PC-3 (cell line): ENCODE data around the gene ACP1. TPM values are rescaled to one million over a fixed set of nuclear protein-coding genes. Genes with fewer than 3 reads are reported as not detected.

Experiments used
- ATAC-seq: fragments of 200-7000 bp; cut with Tn5 transposase; 2 replicates; pipeline ENCODE4 v1.9.1; 2020; ENCODE audit warnings: mild to moderate bottlenecking, moderate library complexity
- BruUV-seq: library from RNA; stranded (reverse); fragments of 400-500 nt; replicated peaks from 2 replicates; lab custom pipeline; 2021; lab: Mats Ljungman, UMichigan
- CTCF ChIA-PET: fragments of 300-600 bp; sonication (Branson Sonifier 250); formaldehyde crosslinking; loops from one replicate; lab custom pipeline; 2022; ENCODE audit warnings: antibody characterized with exemption; lab: Charles Lee
- POLR2A ChIA-PET: fragments of 300-600 bp; sonication (Branson Sonifier 250); formaldehyde crosslinking; loops from one replicate; lab custom pipeline; 2022; ENCODE audit warnings: antibody characterized with exemption; ENCODE audit not compliant: unreplicated experiment; lab: Charles Lee
- DNase-seq: peaks from one replicate; pipeline ENCODE4 v3.0.0-alpha.2; 2015
- H2AFZ ChIP-seq: fragments of 300-600 bp; sonication (generic); 2 replicates; pipeline ENCODE4 v1.6.0; 2016; ENCODE audit warnings: antibody characterized with exemption, low read length
- H3F3A ChIP-seq: fragments of 300-600 bp; sonication (generic); one replicate; pipeline ENCODE4 v1.6.0; 2017; ENCODE audit warnings: antibody characterized with exemption, low read length, control low read depth, mild to moderate bottlenecking; ENCODE audit not compliant: unreplicated experiment
- H3K27ac ChIP-seq: fragments of 300-600 bp; sonication (generic); 2 replicates; pipeline ENCODE4 v1.5.1; 2016; ENCODE audit warnings: mild to moderate bottlenecking, low read length
- H3K27me3 ChIP-seq: fragments of 300-600 bp; sonication (generic); 2 replicates; pipeline ENCODE4 v1.6.1; 2016; ENCODE audit warnings: low read length, mixed read lengths
- H3K36me3 ChIP-seq: fragments of 300-600 bp; sonication (generic); 2 replicates; pipeline ENCODE4 v1.6.1; 2016; ENCODE audit warnings: low read depth, mixed run types, low read length, mixed read lengths
- H3K4me1 ChIP-seq: fragments of 300-600 bp; sonication (generic); 2 replicates; pipeline ENCODE4 v1.5.1; 2016; ENCODE audit warnings: low read length; ENCODE audit not compliant: insufficient read depth
- H3K4me2 ChIP-seq: fragments of 300-600 bp; sonication (generic); 2 replicates; pipeline ENCODE4 v1.6.0; 2016; ENCODE audit warnings: low read length
- H3K4me3 ChIP-seq: fragments of 300-600 bp; sonication (generic); 2 replicates; pipeline ENCODE4 v1.5.1; 2016; ENCODE audit warnings: mild to moderate bottlenecking, low read length, mixed read lengths
- H3K79me2 ChIP-seq: fragments of 300-600 bp; sonication (generic); 2 replicates; pipeline ENCODE4 v1.6.1; 2017; ENCODE audit warnings: low read length, mixed read lengths
- H3K9ac ChIP-seq: fragments of 300-600 bp; sonication (generic); 2 replicates; pipeline ENCODE4 v1.6.0; 2016; ENCODE audit warnings: mild to moderate bottlenecking, low read length
- H3K9me2 ChIP-seq: fragments of 300-600 bp; sonication (generic); replicated peaks from 2 replicates; pipeline ENCODE4 v1.6.1; 2016; ENCODE audit warnings: mixed run types, low read length, mixed read lengths
- H3K9me3 ChIP-seq: fragments of 300-600 bp; sonication (generic); 2 replicates; pipeline ENCODE4 v1.6.1; 2016; ENCODE audit warnings: low read length, mixed read lengths
- H4K20me1 ChIP-seq: fragments of 300-600 bp; sonication (generic); 2 replicates; pipeline ENCODE4 v1.6.1; 2016; ENCODE audit warnings: low read length, mixed read lengths
- CTCF ChIP-seq: fragments of 300-600 bp; sonication (generic); conservative IDR thresholded peaks from 2 replicates; pipeline ENCODE4 v1.5.1; 2017; ENCODE audit warnings: antibody characterized with exemption, low read depth, mild to moderate bottlenecking, low read length
- EZH2 ChIP-seq: fragments of 300-600 bp; sonication (generic); IDR thresholded peaks from one replicate; pipeline ENCODE4 v1.6.1; 2017; ENCODE audit warnings: antibody characterized with exemption, mild to moderate bottlenecking, low read length; ENCODE audit not compliant: unreplicated experiment
- EZH2phosphoT487 ChIP-seq: fragments of 300-600 bp; sonication (generic); IDR thresholded peaks from 2 replicates; pipeline ENCODE4 v1.6.1; 2018; ENCODE audit warnings: mild to moderate bottlenecking, antibody characterized with exemption, low read length, borderline replicate concordance
- intact Hi-C: fragments of 100-400 bp; cut with micrococcal nuclease; formaldehyde crosslinking; loops from 2 replicates; pipeline ENCODE4 v1.9.0; 2023
- total RNA-seq: library from RNA; depleted of rRNA; stranded (reverse); fragments of >200 nt; gene quantifications from 2 replicates; pipeline ENCODE4 v1.2.3, GENCODE V29; 2014

Gene ACP1
- total RNA-seq, 1 experiment from 2014 or later, result 149 TPM

DNA sequence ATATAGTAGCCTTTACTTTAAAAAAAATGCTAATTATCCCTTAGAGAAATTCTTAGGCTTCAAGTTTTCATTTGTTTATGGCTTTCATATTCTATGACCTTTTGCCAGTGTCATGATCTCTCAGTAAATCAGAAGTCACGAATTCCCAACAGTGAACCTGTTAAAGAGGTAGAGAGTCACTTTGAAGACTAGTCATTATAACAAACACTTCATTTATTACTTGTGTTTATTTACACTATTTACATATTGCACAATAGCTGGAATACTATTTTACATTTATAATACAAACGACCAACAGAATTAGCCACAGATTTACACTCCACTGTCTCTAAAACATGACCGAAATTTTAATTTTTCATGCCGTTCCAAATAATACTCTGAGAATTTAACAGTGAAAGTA is 14.6 kb downstream of the ACP1 start:
- DNase-seq (no peak), ATAC-seq (no peak)
- TF ChIP-seq EZH2phosphoT487 (no peak), CTCF (no peak), EZH2 (no peak)
- no peak overlapping the region for H3K27ac ChIP-seq
- no peak overlapping the region for H3K4me2 ChIP-seq
- H3K4me1 ChIP-seq, result peaks cover 11% of the 10 kb centered on the region; the same call in 1 of the 2 replicates
- ChIA-PET POLR2A (no interaction called here), CTCF (no interaction called here)
- BruUV-seq, result no TSS peak
- H3K9me2 ChIP-seq, result no peaks in the 10 kb centered on the region
- H3F3A ChIP-seq, result no peaks in the 10 kb centered on the region
- no peak overlapping the region for H2AFZ ChIP-seq
- peaks cover 14% of the 10 kb centered on the region; the same call in 1 of the 2 replicates for H4K20me1 ChIP-seq
- intact Hi-C loops, result no loop called here
- H3K9ac ChIP-seq, result no peak overlapping the region
- no peaks in the 10 kb centered on the region for H3K27me3 ChIP-seq
- H3K79me2 ChIP-seq, result peaks cover 20% of the 10 kb centered on the region
- H3K9me3 ChIP-seq, result no peaks in the 10 kb centered on the region
- H3K4me3 ChIP-seq, result no peak overlapping the region
- peaks cover 76% of the 10 kb centered on the region for H3K36me3 ChIP-seq

GRCh38 chr2:279956-280649 is 15.4 kb downstream of the ACP1 start:
- TF ChIP-seq CTCF, result no peak
- Histone ChIP-seq H3K9me3 (no peaks in the 10 kb centered on the region), H3K9ac (no peak overlapping the region), H3F3A (no peaks in the 10 kb centered on the region), H3K27ac (no peak overlapping the region), H3K36me3 (peaks cover 69% of the 10 kb centered on the region), H3K27me3 (no peaks in the 10 kb centered on the region), H2AFZ (no peak overlapping the region), H3K4me2 (no peak overlapping the region), H3K4me3 (no peak overlapping the region), H3K4me1 (peaks cover 18% of the 10 kb centered on the region; the same call in 1 of the 2 replicates), H3K9me2 (no peaks in the 10 kb centered on the region), H4K20me1 (peaks cover 7% of the 10 kb centered on the region; the same call in 1 of the 2 replicates), H3K79me2 (peaks cover 12% of the 10 kb centered on the region)
- CTCF ChIA-PET, result no interaction called here
- intact Hi-C loops, result no loop called here
- DNase-seq (no peak), ATAC-seq (no peak)
- POLR2A ChIA-PET, result no interaction called here
- no TSS peak for BruUV-seq

GRCh38 chr2:280650-281110 is 15.9 kb downstream of the ACP1 start:
- ChIA-PET POLR2A (no interaction called here), CTCF (no interaction called here)
- H3K9me2 ChIP-seq, result no peaks in the 10 kb centered on the region

More at GRCh38 chr2:280650-281110, 15.9 kb downstream of the ACP1 start:
- Histone ChIP-seq H2AFZ (no peak overlapping the region), H4K20me1 (peaks cover 7% of the 10 kb centered on the region; the same call in 1 of the 2 replicates), H3K36me3 (peaks cover 64% of the 10 kb centered on the region), H3K27ac (no peak overlapping the region), H3K9ac (no peak overlapping the region), H3K9me3 (no peaks in the 10 kb centered on the region), H3K4me2 (no peak overlapping the region), H3K79me2 (peaks cover 7% of the 10 kb centered on the region; the same call in 1 of the 2 replicates), H3K27me3 (no peaks in the 10 kb centered on the region), H3F3A (no peaks in the 10 kb centered on the region), H3K4me3 (no peak overlapping the region), H3K4me1 (peaks cover 23% of the 10 kb centered on the region)
- DNase-seq, result no peak
- intact Hi-C loops, result no loop called here
- ATAC-seq, result no peak
- TF ChIP-seq EZH2phosphoT487, result no peak
- TF ChIP-seq CTCF, result no peak
- TF ChIP-seq EZH2, result no peak
- BruUV-seq, result no TSS peak
